ENCODE measurements around the gene TENT4A.

DNA sequence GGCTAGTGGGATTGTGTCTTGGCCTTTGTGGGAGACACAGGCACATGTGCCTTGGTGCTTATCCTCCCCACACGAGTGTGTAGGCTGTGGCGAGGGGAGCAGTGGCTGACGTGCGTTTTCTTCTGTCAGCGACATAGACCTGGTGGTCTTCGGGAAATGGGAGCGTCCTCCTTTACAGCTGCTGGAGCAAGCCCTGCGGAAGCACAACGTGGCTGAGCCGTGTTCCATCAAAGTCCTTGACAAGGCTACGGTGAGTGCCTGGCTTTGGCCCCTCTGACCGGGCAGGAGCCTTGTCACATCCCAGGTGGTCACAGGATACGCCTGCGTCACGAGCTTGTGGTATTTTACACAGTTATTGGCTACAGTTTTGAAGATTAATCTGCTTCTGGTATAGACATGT is 26.4 kb downstream of the TENT4A start:
- TF ChIP-seq, protein P1, sequence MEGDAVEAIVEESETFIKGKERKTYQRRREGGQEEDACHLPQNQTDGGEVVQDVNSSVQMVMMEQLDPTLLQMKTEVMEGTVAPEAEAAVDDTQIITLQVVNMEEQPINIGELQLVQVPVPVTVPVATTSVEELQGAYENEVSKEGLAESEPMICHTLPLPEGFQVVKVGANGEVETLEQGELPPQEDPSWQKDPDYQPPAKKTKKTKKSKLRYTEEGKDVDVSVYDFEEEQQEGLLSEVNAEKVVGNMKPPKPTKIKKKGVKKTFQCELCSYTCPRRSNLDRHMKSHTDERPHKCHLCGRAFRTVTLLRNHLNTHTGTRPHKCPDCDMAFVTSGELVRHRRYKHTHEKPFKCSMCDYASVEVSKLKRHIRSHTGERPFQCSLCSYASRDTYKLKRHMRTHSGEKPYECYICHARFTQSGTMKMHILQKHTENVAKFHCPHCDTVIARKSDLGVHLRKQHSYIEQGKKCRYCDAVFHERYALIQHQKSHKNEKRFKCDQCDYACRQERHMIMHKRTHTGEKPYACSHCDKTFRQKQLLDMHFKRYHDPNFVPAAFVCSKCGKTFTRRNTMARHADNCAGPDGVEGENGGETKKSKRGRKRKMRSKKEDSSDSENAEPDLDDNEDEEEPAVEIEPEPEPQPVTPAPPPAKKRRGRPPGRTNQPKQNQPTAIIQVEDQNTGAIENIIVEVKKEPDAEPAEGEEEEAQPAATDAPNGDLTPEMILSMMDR (conservative IDR thresholded peaks at IDR 0.05; ENCODE audit: low read depth, low read length): no peak
- TF ChIP-seq POLR2A (IDR thresholded peaks at IDR 0.05; ENCODE audit: low read depth, low read length): no peak
- TF ChIP-seq RAD21 (IDR thresholded peaks at IDR 0.05; ENCODE audit: low read length): no peak
- no peak for TF ChIP-seq MXI1 (IDR thresholded peaks at IDR 0.05; ENCODE audit: borderline replicate concordance, low read depth, low read length)
- no peak for TF ChIP-seq NFE2L2 (IDR thresholded peaks at IDR 0.05; ENCODE audit: low read depth, low read length)
- TF ChIP-seq SMC3 (IDR thresholded peaks at IDR 0.05; ENCODE audit: low read depth, low read length): no peak
- TF ChIP-seq, protein P2, sequence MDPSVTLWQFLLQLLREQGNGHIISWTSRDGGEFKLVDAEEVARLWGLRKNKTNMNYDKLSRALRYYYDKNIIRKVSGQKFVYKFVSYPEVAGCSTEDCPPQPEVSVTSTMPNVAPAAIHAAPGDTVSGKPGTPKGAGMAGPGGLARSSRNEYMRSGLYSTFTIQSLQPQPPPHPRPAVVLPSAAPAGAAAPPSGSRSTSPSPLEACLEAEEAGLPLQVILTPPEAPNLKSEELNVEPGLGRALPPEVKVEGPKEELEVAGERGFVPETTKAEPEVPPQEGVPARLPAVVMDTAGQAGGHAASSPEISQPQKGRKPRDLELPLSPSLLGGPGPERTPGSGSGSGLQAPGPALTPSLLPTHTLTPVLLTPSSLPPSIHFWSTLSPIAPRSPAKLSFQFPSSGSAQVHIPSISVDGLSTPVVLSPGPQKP (IDR thresholded peaks at IDR 0.05; ENCODE audit: borderline replicate concordance, low read depth, low read length): no peak
- no peak for TF ChIP-seq RFX5 (IDR thresholded peaks at IDR 0.05; ENCODE audit: low read depth, low read length)
- no peak for TF ChIP-seq FOS (IDR thresholded peaks at IDR 0.05; ENCODE audit: low read depth, low read length)
- TF ChIP-seq, protein P3, sequence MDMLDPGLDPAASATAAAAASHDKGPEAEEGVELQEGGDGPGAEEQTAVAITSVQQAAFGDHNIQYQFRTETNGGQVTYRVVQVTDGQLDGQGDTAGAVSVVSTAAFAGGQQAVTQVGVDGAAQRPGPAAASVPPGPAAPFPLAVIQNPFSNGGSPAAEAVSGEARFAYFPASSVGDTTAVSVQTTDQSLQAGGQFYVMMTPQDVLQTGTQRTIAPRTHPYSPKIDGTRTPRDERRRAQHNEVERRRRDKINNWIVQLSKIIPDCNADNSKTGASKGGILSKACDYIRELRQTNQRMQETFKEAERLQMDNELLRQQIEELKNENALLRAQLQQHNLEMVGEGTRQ (IDR thresholded peaks at IDR 0.05; ENCODE audit: low read depth, low read length): no peak
- TF ChIP-seq CEBPB (IDR thresholded peaks at IDR 0.05; ENCODE audit: low read depth, low read length): no peak
